Measurements from ENCODE around the gene PTPN5.

Gene PTPN5

DNA sequence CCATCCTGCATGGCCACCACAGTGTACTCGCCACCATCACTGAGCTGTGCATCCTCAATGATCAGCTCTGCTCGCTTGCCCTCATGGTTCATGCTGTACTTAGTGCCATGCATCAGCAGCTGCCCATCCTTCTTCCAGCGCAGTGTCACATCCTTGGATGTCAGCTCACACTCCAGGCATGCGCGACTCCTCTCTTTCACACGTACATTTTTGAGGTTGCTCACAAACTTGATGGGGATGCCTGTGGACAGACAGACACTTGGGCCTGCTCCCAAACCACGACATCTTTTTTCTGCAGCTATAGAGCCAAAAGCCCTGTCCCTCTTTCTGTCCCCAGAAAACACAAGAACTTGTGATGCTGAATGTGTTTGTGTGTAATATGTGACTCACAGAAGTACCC lies 76.1 kb downstream of the PTPN5 start:
- Histone ChIP-seq H3K4me1 (ENCODE audit: control insufficient read depth in 2 of 2, insufficient read depth in 2 of 2, low read length in 2 of 2) (no peaks in the 10 kb centered on the region), H3K9ac (ENCODE audit: low read depth in 1 of 2, low read length in 2 of 2) (no peak overlapping the region), H3K9me3 (ENCODE audit: control insufficient read depth in 2 of 2, low read length in 2 of 2) (no peaks in the 10 kb centered on the region), H3K27ac (ENCODE audit: low read depth in 2 of 2, low read length in 2 of 2) (no peak overlapping the region), H3K27me3 (ENCODE audit: control insufficient read depth in 2 of 2, insufficient read depth in 2 of 2, low read length in 2 of 2) (no peaks in the 10 kb centered on the region), H3K36me3 (ENCODE audit: control insufficient read depth in 2 of 2, insufficient read depth in 2 of 2, low read length in 2 of 2) (no peaks in the 10 kb centered on the region), H3K4me3 (ENCODE audit: low read length in 2 of 2) (no peak overlapping the region)

DNA sequence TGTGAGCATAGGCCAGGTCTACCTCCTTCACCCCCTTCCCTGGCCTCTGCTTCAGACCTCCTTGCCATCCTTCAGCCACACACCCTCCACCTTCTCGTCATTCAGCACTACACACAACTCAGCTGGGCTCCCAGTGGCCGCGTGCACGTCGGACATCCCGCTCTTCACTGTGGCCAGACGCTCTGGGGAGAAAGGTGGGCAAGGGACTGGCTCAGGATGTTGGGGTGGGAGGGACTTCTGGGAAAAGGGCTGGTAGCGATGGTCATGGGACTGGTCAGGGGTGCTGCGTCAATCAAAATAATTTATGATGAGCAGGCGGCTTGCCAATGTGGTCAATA lies 77.2 kb downstream of the PTPN5 start:
- Histone ChIP-seq H3K27ac (ENCODE audit: low read depth in 2 of 2, low read length in 2 of 2) (no peak overlapping the region), H3K9me3 (ENCODE audit: control insufficient read depth in 2 of 2, low read length in 2 of 2) (no peaks in the 10 kb centered on the region), H3K36me3 (ENCODE audit: control insufficient read depth in 2 of 2, insufficient read depth in 2 of 2, low read length in 2 of 2) (no peaks in the 10 kb centered on the region), H3K27me3 (ENCODE audit: control insufficient read depth in 2 of 2, insufficient read depth in 2 of 2, low read length in 2 of 2) (no peaks in the 10 kb centered on the region), H3K9ac (ENCODE audit: low read depth in 1 of 2, low read length in 2 of 2) (no peak overlapping the region), H3K4me3 (ENCODE audit: low read length in 2 of 2) (no peak overlapping the region), H3K4me1 (ENCODE audit: control insufficient read depth in 2 of 2, insufficient read depth in 2 of 2, low read length in 2 of 2) (no peaks in the 10 kb centered on the region)

DNA sequence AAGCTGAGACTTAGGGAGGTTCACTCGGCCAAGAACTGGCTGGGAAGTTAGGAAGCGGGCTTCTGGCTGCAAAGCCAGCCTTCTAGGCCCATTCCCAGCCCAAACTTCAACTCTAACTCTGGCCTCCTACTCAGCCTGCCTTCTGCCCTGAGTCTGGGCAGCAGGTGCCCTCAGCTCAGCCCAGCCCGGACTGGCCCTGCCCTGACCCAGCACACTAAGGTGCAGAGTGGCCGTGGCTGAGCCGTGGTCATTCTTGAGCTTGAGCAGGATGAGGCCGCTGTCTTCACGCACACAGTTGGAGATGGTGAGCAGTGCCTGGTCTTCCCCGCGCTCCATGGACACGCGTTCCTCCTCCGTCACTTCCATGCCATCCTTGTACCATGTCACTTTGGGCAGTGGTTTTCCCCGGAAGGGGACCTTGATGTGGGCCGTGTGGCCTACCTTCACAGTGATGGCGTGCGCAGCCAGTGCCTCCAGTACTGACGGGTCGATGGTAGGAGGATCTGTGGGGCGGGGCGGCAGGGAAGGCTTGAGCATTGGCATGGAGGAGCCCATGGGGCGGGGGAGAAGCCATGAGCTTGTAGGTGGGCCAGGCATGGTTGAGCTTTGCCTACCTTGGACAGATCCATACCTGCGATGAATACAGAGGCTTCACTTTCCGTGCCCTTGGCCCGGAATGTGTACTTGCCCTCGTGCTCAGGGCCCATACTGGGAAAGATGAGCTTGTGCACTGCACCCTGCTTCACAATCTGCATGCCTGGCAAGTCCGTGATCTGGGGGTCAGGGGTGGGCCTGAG lies 77.8 kb downstream of the PTPN5 start:
- Histone ChIP-seq H3K27me3 (ENCODE audit: control insufficient read depth in 2 of 2, insufficient read depth in 2 of 2, low read length in 2 of 2) (no peaks in the 10 kb centered on the region), H3K9me3 (ENCODE audit: control insufficient read depth in 2 of 2, low read length in 2 of 2) (no peaks in the 10 kb centered on the region), H3K27ac (ENCODE audit: low read depth in 2 of 2, low read length in 2 of 2) (no peak overlapping the region), H3K4me3 (ENCODE audit: low read length in 2 of 2) (no peak overlapping the region), H3K4me1 (ENCODE audit: control insufficient read depth in 2 of 2, insufficient read depth in 2 of 2, low read length in 2 of 2) (no peaks in the 10 kb centered on the region), H3K9ac (ENCODE audit: low read depth in 1 of 2, low read length in 2 of 2) (no peak overlapping the region), H3K36me3 (ENCODE audit: control insufficient read depth in 2 of 2, insufficient read depth in 2 of 2, low read length in 2 of 2) (no peaks in the 10 kb centered on the region)

DNA sequence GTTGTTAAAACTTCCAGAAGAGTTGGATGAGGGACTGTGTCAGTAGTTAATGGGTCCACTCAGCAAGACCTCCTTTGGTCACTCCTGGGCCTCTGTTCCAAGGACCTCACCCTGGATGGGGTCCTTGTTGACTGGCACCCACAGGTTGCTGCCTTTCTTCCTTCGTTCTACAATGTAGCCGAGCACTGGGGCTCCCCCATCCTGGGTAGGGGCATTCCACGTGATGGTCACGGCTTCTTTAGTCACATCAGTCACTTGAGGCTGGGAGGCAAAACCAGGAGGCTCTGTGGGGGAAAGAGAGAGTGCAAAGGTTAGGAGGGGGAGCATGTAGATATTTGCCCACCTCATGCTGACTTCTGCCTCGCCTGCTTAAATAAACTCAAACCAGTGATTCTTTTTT lies 81.1 kb downstream of the PTPN5 start:
- no peaks in the 10 kb centered on the region for H3K9me3 ChIP-seq (ENCODE audit: control insufficient read depth in 2 of 2, low read length in 2 of 2)
- H3K27ac ChIP-seq (ENCODE audit: low read depth in 2 of 2, low read length in 2 of 2): no peak overlapping the region
- no peaks in the 10 kb centered on the region for H3K36me3 ChIP-seq (ENCODE audit: control insufficient read depth in 2 of 2, insufficient read depth in 2 of 2, low read length in 2 of 2)
- H3K27me3 ChIP-seq (ENCODE audit: control insufficient read depth in 2 of 2, insufficient read depth in 2 of 2, low read length in 2 of 2): no peaks in the 10 kb centered on the region
- peaks cover 7 to 11% of the 10 kb centered on the region in 2 donors for H3K4me1 ChIP-seq (ENCODE audit: control insufficient read depth in 2 of 2, insufficient read depth in 2 of 2, low read length in 2 of 2)
- no peak overlapping the region for H3K4me3 ChIP-seq (ENCODE audit: low read length in 2 of 2)
- no peak overlapping the region for H3K9ac ChIP-seq (ENCODE audit: low read depth in 1 of 2, low read length in 2 of 2)

DNA sequence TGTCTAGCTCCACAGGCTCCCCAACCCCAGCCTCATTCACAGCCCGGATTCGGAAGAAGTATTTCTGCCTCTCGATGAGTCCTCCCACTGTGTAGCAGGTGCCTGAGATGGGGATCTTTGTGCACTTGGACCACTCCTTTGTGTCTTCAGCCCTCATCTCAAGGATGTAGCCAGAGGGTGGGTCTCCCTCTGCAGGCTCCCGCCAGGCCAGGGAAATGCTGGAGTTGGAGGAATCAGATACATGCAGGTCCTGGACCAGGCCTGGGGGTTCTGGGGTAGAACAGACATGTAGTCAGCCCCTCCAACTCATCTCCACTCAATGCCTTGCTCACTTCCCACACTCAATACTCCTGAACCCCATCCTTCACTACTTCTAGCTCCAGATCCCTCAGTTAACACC lies 82.2 kb downstream of the PTPN5 start:
- Histone ChIP-seq H3K36me3 (ENCODE audit: control insufficient read depth in 2 of 2, insufficient read depth in 2 of 2, low read length in 2 of 2) (no peaks in the 10 kb centered on the region), H3K4me3 (ENCODE audit: low read length in 2 of 2) (no peak overlapping the region), H3K27me3 (ENCODE audit: control insufficient read depth in 2 of 2, insufficient read depth in 2 of 2, low read length in 2 of 2) (no peaks in the 10 kb centered on the region), H3K4me1 (ENCODE audit: control insufficient read depth in 2 of 2, insufficient read depth in 2 of 2, low read length in 2 of 2) (peaks cover 12 to 17% of the 10 kb centered on the region in 2 donors), H3K9ac (ENCODE audit: low read depth in 1 of 2, low read length in 2 of 2) (no peak overlapping the region), H3K27ac (ENCODE audit: low read depth in 2 of 2, low read length in 2 of 2) (no peak overlapping the region), H3K9me3 (ENCODE audit: control insufficient read depth in 2 of 2, low read length in 2 of 2) (no peaks in the 10 kb centered on the region)

DNA sequence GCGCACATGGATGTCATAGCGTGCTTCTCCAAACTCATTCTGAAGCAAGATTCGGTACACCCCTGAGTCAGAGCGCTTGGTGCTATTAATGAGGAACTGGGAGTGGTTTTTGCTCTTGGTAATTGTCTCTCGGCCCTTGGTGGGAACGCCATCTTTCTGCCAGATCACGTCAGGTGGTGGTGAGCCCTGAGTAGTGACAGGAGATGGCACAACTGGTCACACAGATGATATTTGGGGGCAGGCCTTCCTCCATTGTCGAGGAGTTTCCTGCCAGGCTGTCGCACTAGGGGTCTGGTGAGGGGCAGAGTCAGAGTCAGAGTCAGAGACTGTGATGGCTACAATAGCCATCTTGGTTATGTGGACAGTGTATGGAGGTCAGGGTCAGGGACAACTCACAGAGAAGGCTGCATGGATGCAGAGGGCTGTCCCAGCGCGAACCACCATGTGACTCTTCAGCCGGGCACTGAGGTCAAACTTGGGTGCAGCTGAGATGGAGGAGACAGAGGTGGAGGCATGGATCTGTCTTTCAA lies 83.7 kb downstream of the PTPN5 start:
- H3K27me3 ChIP-seq (ENCODE audit: control insufficient read depth in 2 of 2, insufficient read depth in 2 of 2, low read length in 2 of 2): no peaks in the 10 kb centered on the region
- no peaks in the 10 kb centered on the region for H3K36me3 ChIP-seq (ENCODE audit: control insufficient read depth in 2 of 2, insufficient read depth in 2 of 2, low read length in 2 of 2)
- H3K27ac ChIP-seq (ENCODE audit: low read depth in 2 of 2, low read length in 2 of 2): no peak overlapping the region
- H3K9ac ChIP-seq (ENCODE audit: low read depth in 1 of 2, low read length in 2 of 2): no peak overlapping the region
- H3K4me3 ChIP-seq (ENCODE audit: low read length in 2 of 2): no peak overlapping the region
- H3K4me1 ChIP-seq (ENCODE audit: control insufficient read depth in 2 of 2, insufficient read depth in 2 of 2, low read length in 2 of 2): peaks cover 12 to 17% of the 10 kb centered on the region in 2 donors
- no peaks in the 10 kb centered on the region for H3K9me3 ChIP-seq (ENCODE audit: control insufficient read depth in 2 of 2, low read length in 2 of 2)

DNA sequence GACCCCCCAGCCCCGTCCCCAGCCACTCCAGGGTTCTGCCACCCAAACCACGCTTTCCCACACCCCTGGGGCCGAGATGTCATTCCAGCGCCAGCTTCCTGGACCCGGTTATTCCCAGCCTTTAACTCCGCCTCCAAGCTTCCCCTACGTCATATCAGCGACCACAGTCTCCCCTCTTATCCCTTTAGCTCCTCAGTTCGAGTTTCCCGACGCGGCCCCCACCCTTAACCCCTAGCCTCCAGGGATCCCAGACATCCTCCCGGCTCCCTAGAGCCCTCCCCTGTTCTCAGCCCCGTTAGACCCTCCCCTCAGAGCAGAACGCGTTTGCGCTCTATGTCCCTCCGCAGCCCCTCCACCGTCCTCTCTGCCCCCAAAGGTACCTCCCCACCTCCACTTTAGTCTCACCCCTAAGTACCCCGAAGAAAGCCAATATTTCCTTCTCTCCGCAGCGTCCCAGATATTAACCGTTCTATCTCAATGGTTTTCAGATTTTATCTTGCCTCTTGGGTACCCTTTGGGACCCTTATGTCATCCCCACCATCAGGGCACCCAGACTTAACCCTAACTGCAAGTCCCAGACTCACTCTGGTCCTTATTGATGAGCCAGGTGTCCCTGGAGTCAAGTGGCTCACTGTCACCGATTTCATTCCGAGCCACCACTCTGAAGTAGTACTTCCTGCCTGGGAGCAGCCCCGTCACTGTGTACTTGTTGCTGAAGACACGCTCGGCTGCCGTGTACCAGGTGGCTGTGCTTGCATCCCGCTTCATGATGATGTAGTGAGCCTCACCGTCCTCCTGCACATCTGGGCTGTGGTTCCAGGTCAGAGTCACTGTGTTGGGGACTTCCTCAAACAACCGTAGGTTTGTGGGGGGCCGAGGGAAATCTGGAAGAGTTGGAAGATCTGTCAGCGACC lies 85.0 kb downstream of the PTPN5 start:
- Histone ChIP-seq H3K9me3 (ENCODE audit: control insufficient read depth in 2 of 2, low read length in 2 of 2) (no peaks in the 10 kb centered on the region), H3K27me3 (ENCODE audit: control insufficient read depth in 2 of 2, insufficient read depth in 2 of 2, low read length in 2 of 2) (no peaks in the 10 kb centered on the region), H3K36me3 (ENCODE audit: control insufficient read depth in 2 of 2, insufficient read depth in 2 of 2, low read length in 2 of 2) (no peaks in the 10 kb centered on the region), H3K27ac (ENCODE audit: low read depth in 2 of 2, low read length in 2 of 2) (peak overlapping the region; percentile 50 to 63), H3K4me1 (ENCODE audit: control insufficient read depth in 2 of 2, insufficient read depth in 2 of 2, low read length in 2 of 2) (peaks cover 12 to 17% of the 10 kb centered on the region in 2 donors), H3K4me3 (ENCODE audit: low read length in 2 of 2) (peak overlapping the region; percentile 70 to 75), H3K9ac (ENCODE audit: low read depth in 1 of 2, low read length in 2 of 2) (peak overlapping the region; percentile 76 to 77)

DNA sequence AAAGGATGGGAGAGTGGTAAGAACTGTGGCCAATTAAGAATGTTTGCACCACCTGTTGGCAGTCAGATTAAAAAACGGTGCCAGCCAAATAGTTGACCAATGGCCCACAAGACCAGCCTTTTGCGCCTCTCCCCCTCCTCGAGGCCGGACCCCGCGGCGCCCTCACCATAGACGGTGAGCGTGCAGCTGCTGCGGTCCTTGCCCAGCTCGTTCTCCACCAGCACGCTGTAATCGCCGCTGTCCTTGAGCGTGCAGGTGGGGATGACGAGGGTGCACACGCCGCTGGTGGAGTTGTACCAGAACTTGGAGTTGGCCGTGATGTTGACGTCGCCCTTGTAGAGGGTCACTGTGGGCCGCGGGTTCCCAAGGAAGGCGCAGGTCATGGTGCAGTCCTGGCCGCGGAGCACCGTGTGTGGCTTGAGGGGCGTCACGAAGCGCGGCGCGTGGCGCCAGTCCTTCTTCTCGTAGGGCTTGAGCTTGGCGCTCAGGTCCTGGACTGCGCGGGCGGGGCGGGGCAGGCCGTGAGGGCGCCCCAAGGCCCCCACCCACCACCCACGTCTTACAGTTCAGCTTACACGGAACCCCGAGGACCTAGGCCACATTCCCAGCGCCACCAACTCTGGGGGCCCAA lies 85.8 kb downstream of the PTPN5 start:
- H3K9me3 ChIP-seq (ENCODE audit: control insufficient read depth in 2 of 2, low read length in 2 of 2): no peaks in the 10 kb centered on the region
- peak overlapping the region; percentile 63 to 77 for H3K9ac ChIP-seq (ENCODE audit: low read depth in 1 of 2, low read length in 2 of 2)
- H3K27ac ChIP-seq (ENCODE audit: low read depth in 2 of 2, low read length in 2 of 2): peak overlapping the region; percentile 16 to 28
- no peaks in the 10 kb centered on the region for H3K36me3 ChIP-seq (ENCODE audit: control insufficient read depth in 2 of 2, insufficient read depth in 2 of 2, low read length in 2 of 2)
- peaks cover 12 to 17% of the 10 kb centered on the region in 2 donors for H3K4me1 ChIP-seq (ENCODE audit: control insufficient read depth in 2 of 2, insufficient read depth in 2 of 2, low read length in 2 of 2)
- H3K27me3 ChIP-seq (ENCODE audit: control insufficient read depth in 2 of 2, insufficient read depth in 2 of 2, low read length in 2 of 2): no peaks in the 10 kb centered on the region
- peak overlapping the region; percentile 70 to 75 for H3K4me3 ChIP-seq (ENCODE audit: low read length in 2 of 2)

DNA sequence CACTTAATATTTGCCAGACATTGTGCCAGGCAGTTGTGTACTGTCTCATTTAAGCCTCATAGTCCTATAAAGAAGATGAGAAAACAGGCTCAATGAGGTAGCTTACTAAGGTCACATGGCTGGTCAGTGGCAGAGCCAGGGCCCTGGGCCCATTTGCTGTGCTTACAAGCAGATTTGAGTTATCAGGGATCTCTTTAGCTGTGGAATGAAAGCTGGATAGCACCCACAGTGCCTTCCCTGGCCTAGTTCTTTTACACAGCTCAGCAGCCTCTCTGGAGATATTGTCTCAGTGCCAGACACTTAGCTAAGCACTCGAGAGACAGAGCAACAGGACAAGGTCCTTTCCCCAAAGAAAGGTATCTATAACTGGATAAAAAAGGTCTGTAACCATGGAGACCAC lies 86.9 kb downstream of the PTPN5 start:
- Histone ChIP-seq H3K4me1 (ENCODE audit: control insufficient read depth in 2 of 2, insufficient read depth in 2 of 2, low read length in 2 of 2) (peaks cover 12 to 17% of the 10 kb centered on the region in 2 donors), H3K27ac (ENCODE audit: low read depth in 2 of 2, low read length in 2 of 2) (no peak overlapping the region), H3K36me3 (ENCODE audit: control insufficient read depth in 2 of 2, insufficient read depth in 2 of 2, low read length in 2 of 2) (no peaks in the 10 kb centered on the region), H3K9ac (ENCODE audit: low read depth in 1 of 2, low read length in 2 of 2) (no peak overlapping the region), H3K4me3 (ENCODE audit: low read length in 2 of 2) (no peak overlapping the region), H3K9me3 (ENCODE audit: control insufficient read depth in 2 of 2, low read length in 2 of 2) (no peaks in the 10 kb centered on the region), H3K27me3 (ENCODE audit: control insufficient read depth in 2 of 2, insufficient read depth in 2 of 2, low read length in 2 of 2) (peaks cover 0 to 2% of the 10 kb centered on the region in 2 donors)

All from mucosa of rectum (tissue), 2 donors.